CD4-positive, alpha-beta memory T cell (primary cell): ENCODE results near the gene RWDD1. TPM values are rescaled to one million over a fixed set of nuclear protein-coding genes. Genes with fewer than 3 reads are reported as not detected.

Source experiments
- CTCF ChIA-PET: fragments of 350-600 bp; sonication (Branson Sonifier 250); formaldehyde crosslinking; loops from one replicate; lab custom pipeline; 2021; ENCODE audit warnings: inconsistent platforms; ENCODE audit not compliant: partially characterized antibody; lab: Charles Lee
- POLR2A ChIA-PET: fragments of 350-600 bp; sonication (Branson Sonifier 250); formaldehyde crosslinking; loops from one replicate; lab custom pipeline; 2021; ENCODE audit not compliant: partially characterized antibody; lab: Charles Lee
- DNase-seq, 5 donors: peaks; one replicate each; pipeline versions ENCODE4 v3.0.0 to v3.0.0-alpha.2; 2020 to 2022; ENCODE audit warnings: mixed read lengths in 1 of 5
- H3K27ac ChIP-seq: one replicate; pipeline ENCODE4 v1.7.0; 2013; ENCODE audit warnings: low read depth, low read length
- H3K27me3 ChIP-seq: 2 replicates; pipeline ENCODE4 v1.7.0; 2013; ENCODE audit warnings: mild to moderate bottlenecking, low read length, moderate library complexity; ENCODE audit not compliant: insufficient read depth
- H3K36me3 ChIP-seq: 2 replicates; pipeline ENCODE4 v1.7.0; 2013; ENCODE audit warnings: mild to moderate bottlenecking, low read length, moderate library complexity; ENCODE audit not compliant: insufficient read depth
- H3K4me1 ChIP-seq: 2 replicates; pipeline ENCODE4 v1.7.0; 2013; ENCODE audit warnings: mild to moderate bottlenecking, low read length, moderate library complexity; ENCODE audit not compliant: insufficient read depth
- H3K4me3 ChIP-seq, 2 donors: one replicate each; pipeline ENCODE4 v1.7.0; 2013; ENCODE audit warnings: low read length in 2 of 2, mild to moderate bottlenecking in 1 of 2
- H3K9me3 ChIP-seq, 2 donors: one replicate each; pipeline ENCODE4 v1.7.0; 2013; ENCODE audit warnings: low read length in 2 of 2, control low read depth in 1 of 2; ENCODE audit not compliant: control insufficient read depth in 1 of 2
- H3K27ac Mint-ChIP-seq, 7 donors: one replicate each; pipeline ENCODE4 v1.8.0; 2020 to 2021; ENCODE audit warnings: mixed read lengths in 7 of 7, mild to moderate bottlenecking in 6 of 7, inconsistent platforms in 3 of 7, moderate library complexity in 3 of 7
- H3K27me3 Mint-ChIP-seq, 2 donors: one replicate each; pipeline ENCODE4 v1.8.0; 2020 to 2021; ENCODE audit warnings: mixed read lengths in 2 of 2
- H3K36me3 Mint-ChIP-seq, 2 donors: one replicate each; pipeline ENCODE4 v1.8.0; 2020 to 2021; ENCODE audit warnings: mixed read lengths in 2 of 2, inconsistent platforms in 1 of 2, mild to moderate bottlenecking in 1 of 2
- H3K4me1 Mint-ChIP-seq, 4 donors: one replicate each; pipeline ENCODE4 v1.8.0; 2020 to 2021; ENCODE audit warnings: mixed read lengths in 4 of 4, mild to moderate bottlenecking in 1 of 4
- H3K4me3 Mint-ChIP-seq, 8 donors: one replicate each; pipeline ENCODE4 v1.8.0; 2020 to 2021; ENCODE audit warnings: mixed read lengths in 8 of 8, mild to moderate bottlenecking in 7 of 8, moderate library complexity in 6 of 8, inconsistent platforms in 3 of 8
- H3K9me3 Mint-ChIP-seq, 8 donors: one replicate each; pipeline ENCODE4 v1.8.0; 2020 to 2021; ENCODE audit warnings: mixed read lengths in 8 of 8, mild to moderate bottlenecking in 5 of 8, inconsistent platforms in 3 of 8, moderate library complexity in 1 of 8
- intact Hi-C: fragments of 100-400 bp; cut with micrococcal nuclease; formaldehyde crosslinking; loops from one replicate; pipeline ENCODE4 v1.15.1; 2023
- polyA plus RNA-seq, 2 donors: library from polyadenylated mRNA; unstranded; fragments of 300-500 nt; fragmentation: Illumina TruSeq; gene quantifications; one replicate each; pipeline ENCODE4 v1.2.3, GENCODE V29; 2021
- total RNA-seq, 2 experiments: library from RNA; stranded (reverse); gene quantifications; one replicate each; pipeline ENCODE4 v1.2.3, GENCODE V29; 2021

RWDD1 gene
- total and polyA plus RNA-seq, 4 experiments from 2014 or later: 32.6 to 79.0 (median 53.2) TPM

GRCh38 chr6:116557893-116558292 is 13.4 kb upstream of the RWDD1 start:
- Histone ChIP-seq H3K36me3 (no peaks in the 10 kb centered on the region), H3K27ac (no peak overlapping the region), H3K27me3 (peaks cover 4% of the 10 kb centered on the region), H3K9me3 (no peaks in the 10 kb centered on the region), H3K4me1 (no peaks in the 10 kb centered on the region), H3K4me3 (no peak overlapping the region)
- H3K4me3 Mint-ChIP-seq: no peak overlapping the region
- POLR2A ChIA-PET: no interaction called here
- no peaks in the 10 kb centered on the region for H3K36me3 Mint-ChIP-seq
- peaks cover 13 to 24% of the 10 kb centered on the region in 2 donors for H3K27me3 Mint-ChIP-seq
- no peak overlapping the region for H3K27ac Mint-ChIP-seq
- CTCF ChIA-PET: interaction anchor here (2.5 to 3.8 kb wide), 2 partner anchors 23 to 270 kb away, joined by 7 to 19 read pairs; no protein-coding TSS in a partner anchor
- DNase-seq: no peak
- H3K4me1 Mint-ChIP-seq: peaks cover 0 to 2% (median 1%) of the 10 kb centered on the region in 4 donors
- no peaks in the 10 kb centered on the region for H3K9me3 Mint-ChIP-seq
- intact Hi-C loops: no loop called here

- CTCF ChIA-PET: interaction anchor here (0.6 to 3.8 kb wide), 21 partner anchors 11 to 342 kb away, joined by 3 to 31 read pairs (median 5); partner anchors contain the start of genes DSE, RWDD1 and TSPYL1
Measured at GRCh38 chr6:116560130-116560529, 11.2 kb upstream of the RWDD1 start.

GRCh38 chr6:116561377-116562018 is 9.8 kb upstream of the RWDD1 start:
- Mint-ChIP-seq H3K4me3 (no peak overlapping the region), H3K9me3 (no peaks in the 10 kb centered on the region), H3K27me3 (peaks cover 9 to 16% of the 10 kb centered on the region in 2 donors), H3K36me3 (no peaks in the 10 kb centered on the region), H3K4me1 (peaks cover 0 to 2% (median 1%) of the 10 kb centered on the region in 4 donors), H3K27ac (peak overlapping the region in 2 of 7 donors; percentile 24 to 63)
- Histone ChIP-seq H3K9me3 (no peaks in the 10 kb centered on the region), H3K27me3 (no peaks in the 10 kb centered on the region), H3K4me3 (no peak overlapping the region), H3K27ac (no peak overlapping the region), H3K36me3 (no peaks in the 10 kb centered on the region), H3K4me1 (no peaks in the 10 kb centered on the region)
- CTCF ChIA-PET: interaction anchor here (0.8 to 3.8 kb wide), 26 partner anchors 9 to 344 kb away, joined by 3 to 31 read pairs (median 4); partner anchors contain the start of genes DSE, RWDD1 and TSPYL1
- POLR2A ChIA-PET: interaction anchor here (1.0 to 2.2 kb wide), 2 partner anchors 9 to 10 kb away, joined by 6 to 10 read pairs; partner anchors contain the start of gene RWDD1
- intact Hi-C loops: loop anchor here (1.0 kb wide), 2 partner anchors 25 to 274 kb away; no protein-coding TSS in a partner anchor
- peak; percentile 59 to 69 (median 64) for DNase-seq

More at GRCh38 chr6:116560130-116560529, 11.2 kb upstream of the RWDD1 start:
- H3K9me3 Mint-ChIP-seq: no peaks in the 10 kb centered on the region
- H3K4me1 Mint-ChIP-seq: peaks cover 0 to 2% (median 1%) of the 10 kb centered on the region in 4 donors
- POLR2A ChIA-PET: interaction anchor here (2.2 kb wide), 1 partner anchor 11 kb away, joined by 10 read pairs; the partner anchor contains the start of gene RWDD1
- Histone ChIP-seq H3K4me1 (no peaks in the 10 kb centered on the region), H3K4me3 (no peak overlapping the region), H3K27me3 (no peaks in the 10 kb centered on the region), H3K36me3 (no peaks in the 10 kb centered on the region), H3K9me3 (no peaks in the 10 kb centered on the region), H3K27ac (no peak overlapping the region)
- H3K36me3 Mint-ChIP-seq: no peaks in the 10 kb centered on the region
- H3K4me3 Mint-ChIP-seq: no peak overlapping the region
- DNase-seq: no peak
- peaks cover 9 to 16% of the 10 kb centered on the region in 2 donors for H3K27me3 Mint-ChIP-seq
- no peak overlapping the region for H3K27ac Mint-ChIP-seq
- intact Hi-C loops: no loop called here

GRCh38 chr6:116562019-116562403 is 9.3 kb upstream of the RWDD1 start:
- intact Hi-C loops: no loop called here
- Mint-ChIP-seq H3K9me3 (no peaks in the 10 kb centered on the region), H3K4me3 (no peak overlapping the region), H3K4me1 (peaks cover 0 to 2% (median 1%) of the 10 kb centered on the region in 4 donors), H3K27me3 (peaks cover 9 to 16% of the 10 kb centered on the region in 2 donors), H3K27ac (no peak overlapping the region), H3K36me3 (no peaks in the 10 kb centered on the region)
- ChIA-PET CTCF (interaction anchor here (0.7 to 2.3 kb wide), 8 partner anchors 9 to 347 kb away, joined by 3 to 21 read pairs (median 4); partner anchors contain the start of gene RWDD1), POLR2A (interaction anchor here (1.0 kb wide), 1 partner anchor 9 kb away, joined by 6 read pairs; the partner anchor contains the start of gene RWDD1)
- DNase-seq: no peak
- Histone ChIP-seq H3K4me1 (no peaks in the 10 kb centered on the region), H3K36me3 (no peaks in the 10 kb centered on the region), H3K27me3 (no peaks in the 10 kb centered on the region), H3K9me3 (no peaks in the 10 kb centered on the region), H3K27ac (no peak overlapping the region), H3K4me3 (no peak overlapping the region)

GRCh38 chr6:116562614-116563013 is 8.7 kb upstream of the RWDD1 start:
- CTCF ChIA-PET: interaction anchor here (0.7 to 2.3 kb wide), 12 partner anchors 8 to 348 kb away, joined by 3 to 21 read pairs (median 4); partner anchors contain the start of genes CALHM4 and RWDD1

GRCh38 chr6:116563830-116564229 is 7.5 kb upstream of the RWDD1 start:
- no peaks in the 10 kb centered on the region for H3K27me3 ChIP-seq
- H3K9me3 ChIP-seq: no peaks in the 10 kb centered on the region
- H3K4me1 Mint-ChIP-seq: peaks cover 2 to 3% (median 2%) of the 10 kb centered on the region in 4 donors
- peak overlapping the region in 2 of 8 donors; percentile 5 to 39 for H3K4me3 Mint-ChIP-seq
- no peaks in the 10 kb centered on the region for H3K4me1 ChIP-seq
- H3K36me3 ChIP-seq: no peaks in the 10 kb centered on the region
- no peak overlapping the region for H3K4me3 ChIP-seq
- CTCF ChIA-PET: interaction anchor here (0.7 to 2.3 kb wide), 11 partner anchors 9 to 349 kb away, joined by 3 to 21 read pairs (median 4); partner anchors contain the start of genes CALHM4 and TRAPPC3L
- no peaks in the 10 kb centered on the region for H3K9me3 Mint-ChIP-seq
- no peak for DNase-seq
- intact Hi-C loops: no loop called here
- peaks cover 9 to 13% of the 10 kb centered on the region in 2 donors for H3K27me3 Mint-ChIP-seq
- H3K27ac ChIP-seq: no peak overlapping the region
- H3K36me3 Mint-ChIP-seq: no peaks in the 10 kb centered on the region
- H3K27ac Mint-ChIP-seq: no peak overlapping the region
- POLR2A ChIA-PET: no interaction called here

More at GRCh38 chr6:116562614-116563013, 8.7 kb upstream of the RWDD1 start:
- H3K9me3 Mint-ChIP-seq: no peaks in the 10 kb centered on the region
- Histone ChIP-seq H3K4me1 (no peaks in the 10 kb centered on the region), H3K4me3 (no peak overlapping the region), H3K36me3 (no peaks in the 10 kb centered on the region), H3K27ac (no peak overlapping the region), H3K27me3 (no peaks in the 10 kb centered on the region), H3K9me3 (no peaks in the 10 kb centered on the region)
- peaks cover 9 to 16% of the 10 kb centered on the region in 2 donors for H3K27me3 Mint-ChIP-seq
- intact Hi-C loops: no loop called here
- no peak for DNase-seq
- peaks cover 0 to 2% (median 1%) of the 10 kb centered on the region in 4 donors for H3K4me1 Mint-ChIP-seq
- H3K36me3 Mint-ChIP-seq: no peaks in the 10 kb centered on the region
- H3K27ac Mint-ChIP-seq: no peak overlapping the region
- H3K4me3 Mint-ChIP-seq: no peak overlapping the region
- POLR2A ChIA-PET: interaction anchor here (1.0 kb wide), 1 partner anchor 9 kb away, joined by 6 read pairs; the partner anchor contains the start of gene RWDD1

GRCh38 chr6:116564311-116564710 is 7.0 kb upstream of the RWDD1 start:
- Histone ChIP-seq H3K4me1 (no peaks in the 10 kb centered on the region), H3K9me3 (no peaks in the 10 kb centered on the region), H3K4me3 (no peak overlapping the region), H3K27ac (no peak overlapping the region), H3K27me3 (no peaks in the 10 kb centered on the region), H3K36me3 (no peaks in the 10 kb centered on the region)
- intact Hi-C loops: no loop called here
- no peaks in the 10 kb centered on the region for H3K36me3 Mint-ChIP-seq
- no peak for DNase-seq
- no peaks in the 10 kb centered on the region for H3K9me3 Mint-ChIP-seq
- peak overlapping the region in 2 of 8 donors; percentile 5 to 39 for H3K4me3 Mint-ChIP-seq
- H3K4me1 Mint-ChIP-seq: peaks cover 3 to 7% (median 5%) of the 10 kb centered on the region in 4 donors
- ChIA-PET POLR2A (no interaction called here), CTCF (interaction anchor here (0.7 to 2.3 kb wide), 6 partner anchors 19 to 297 kb away, joined by 3 to 21 read pairs (median 5); partner anchors contain the start of gene TRAPPC3L)
- no peak overlapping the region for H3K27ac Mint-ChIP-seq
- H3K27me3 Mint-ChIP-seq: peaks cover 9 to 13% of the 10 kb centered on the region in 2 donors
